Stimulated activated CD8-positive, alpha-beta memory T cell treated with anti-CD3 and anti-CD28 coated beads, Interleukin-4, amount 100 ng/mL, for 1 hour (primary cell): ENCODE measurements around the gene SMIM14.
"Not testable (repeated sequence)": the region's sequence is repeated elsewhere in the genome, so short reads cannot be mapped to it uniquely, and the experiment has no call there.

Experiments
- DNase-seq, 2 donors: peaks; one replicate each; pipeline ENCODE4 v3.0.0-alpha.2; 2020; ENCODE audit warnings: low read depth in 2 of 2, low spot score in 1 of 2

The SMIM14 gene

DNA sequence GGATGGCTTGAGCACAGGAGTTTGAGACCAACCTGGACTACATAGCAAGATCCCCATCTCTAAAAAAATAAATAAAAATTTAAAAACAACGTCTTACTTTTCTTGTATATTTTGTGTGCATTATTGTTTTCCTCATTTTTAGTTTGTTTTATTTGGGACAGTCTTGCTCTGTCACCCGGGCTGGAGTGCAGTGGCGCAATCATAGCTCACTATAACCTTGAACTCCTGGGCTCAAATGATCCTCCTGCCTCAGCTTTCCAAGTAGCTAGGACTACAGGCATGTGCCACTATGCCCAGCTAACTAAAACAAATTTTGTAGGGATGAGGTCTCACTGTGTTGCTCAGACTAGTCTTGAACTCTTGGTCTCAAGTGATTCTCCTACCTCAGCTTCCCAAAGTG, 9.5 kb upstream of the SMIM14 start:
- no peak for DNase-seq

DNA sequence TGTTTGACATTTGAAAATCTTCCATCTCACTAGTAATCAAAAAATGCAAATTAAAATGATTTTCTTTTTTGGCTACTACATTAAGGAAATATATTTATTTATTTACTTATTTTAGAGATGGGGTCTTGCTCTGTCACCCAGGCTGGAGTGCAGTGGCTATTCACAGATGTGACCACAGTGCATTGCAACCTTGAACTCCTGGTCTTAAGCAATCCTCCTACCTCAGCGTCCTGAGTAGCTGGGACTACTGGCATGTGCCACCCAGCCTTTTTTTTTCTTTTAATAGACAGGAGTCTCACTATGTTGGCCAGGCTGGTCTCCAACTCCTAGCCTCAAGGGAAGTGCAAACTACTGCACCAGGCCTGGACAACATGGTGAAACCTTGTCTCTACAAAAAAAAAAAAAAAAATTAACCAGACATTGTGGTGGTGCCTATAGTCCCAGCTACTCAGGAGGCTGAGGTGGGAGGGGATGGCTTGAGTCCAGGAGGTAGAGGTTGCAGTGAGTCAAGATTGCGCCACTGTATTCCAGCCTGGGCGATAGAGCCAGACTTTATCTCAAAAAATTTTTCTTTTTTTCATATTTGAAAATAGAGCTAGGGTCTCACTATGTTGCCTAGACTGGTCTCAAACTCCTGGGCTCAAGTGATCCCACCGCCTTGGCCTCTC, 4.4 kb upstream of the SMIM14 start:
- no peak for DNase-seq

DNA sequence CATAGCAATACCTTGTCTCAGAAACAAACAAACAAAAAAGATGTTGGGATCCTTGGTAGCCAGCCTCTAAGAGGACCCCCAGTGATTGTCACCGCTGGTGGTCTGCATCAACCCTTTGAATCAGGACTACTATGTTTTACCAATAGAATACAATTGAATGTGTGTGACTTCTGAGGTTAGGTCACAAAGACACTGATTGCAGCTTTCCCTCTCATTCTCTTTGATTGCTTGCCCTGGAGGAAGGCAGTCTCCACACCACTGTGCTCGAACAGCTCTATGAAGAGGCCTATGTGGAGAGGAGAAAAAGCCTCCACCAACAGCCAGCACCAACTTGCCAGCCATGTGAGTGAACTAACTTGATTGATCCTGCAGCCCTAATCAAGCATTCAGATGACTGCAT, 2.8 kb upstream of the SMIM14 start:
- no peak for DNase-seq

DNA sequence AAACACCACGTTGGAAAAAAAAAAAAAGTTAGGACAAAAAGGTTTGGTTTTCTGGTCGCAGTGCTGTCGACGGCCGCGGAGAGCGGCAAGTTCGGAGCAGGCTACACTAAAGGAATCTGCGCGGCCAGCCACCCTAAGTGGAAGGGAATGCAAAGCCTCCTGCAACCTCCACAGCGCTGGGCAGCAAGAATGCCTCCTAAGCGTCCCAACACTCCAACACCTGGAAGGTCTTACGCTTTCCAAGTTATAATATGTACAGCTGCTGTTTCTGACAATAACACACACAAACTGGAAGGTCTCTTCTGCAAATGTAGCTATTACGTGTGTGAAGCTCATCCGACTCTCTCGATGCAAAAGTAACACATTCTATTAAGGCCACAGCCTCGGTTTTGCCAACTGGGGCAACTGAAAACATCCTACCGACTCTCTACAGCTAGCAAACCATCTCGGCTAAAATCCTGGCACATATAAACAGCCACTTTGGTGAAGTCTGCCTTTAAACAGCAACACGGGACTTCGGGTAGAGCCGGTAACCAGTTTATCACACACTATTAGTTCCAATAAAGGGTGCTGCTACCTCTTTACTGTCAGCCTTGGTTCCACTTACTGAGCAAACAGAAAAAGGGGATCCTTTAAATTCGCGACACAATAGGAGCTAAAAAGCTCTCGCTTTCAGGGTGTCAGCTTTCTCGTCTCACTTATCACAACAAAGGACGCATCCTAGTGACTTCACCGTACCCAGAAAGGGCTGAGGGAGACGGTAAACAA, 895 bp downstream of the SMIM14 start:
- DNase-seq: no peak

DNA sequence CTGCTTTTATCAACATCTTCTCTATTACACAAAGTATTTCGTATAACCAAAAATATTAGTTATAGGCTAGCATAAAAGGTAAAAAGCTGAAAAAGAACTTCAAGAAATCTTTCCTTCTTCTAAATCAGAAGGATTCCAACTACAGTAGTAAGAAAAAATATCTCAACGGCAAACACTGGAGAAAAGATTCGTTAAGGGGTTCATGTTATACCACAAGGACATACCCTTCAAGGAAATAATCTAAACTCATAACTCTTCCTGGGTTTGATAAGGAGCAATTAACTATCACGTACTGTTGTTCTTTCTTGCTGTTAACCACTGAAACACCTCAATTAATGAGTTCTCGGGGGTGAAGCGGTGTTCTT, 1.5 kb downstream of the SMIM14 start:
- no peak for DNase-seq

DNA sequence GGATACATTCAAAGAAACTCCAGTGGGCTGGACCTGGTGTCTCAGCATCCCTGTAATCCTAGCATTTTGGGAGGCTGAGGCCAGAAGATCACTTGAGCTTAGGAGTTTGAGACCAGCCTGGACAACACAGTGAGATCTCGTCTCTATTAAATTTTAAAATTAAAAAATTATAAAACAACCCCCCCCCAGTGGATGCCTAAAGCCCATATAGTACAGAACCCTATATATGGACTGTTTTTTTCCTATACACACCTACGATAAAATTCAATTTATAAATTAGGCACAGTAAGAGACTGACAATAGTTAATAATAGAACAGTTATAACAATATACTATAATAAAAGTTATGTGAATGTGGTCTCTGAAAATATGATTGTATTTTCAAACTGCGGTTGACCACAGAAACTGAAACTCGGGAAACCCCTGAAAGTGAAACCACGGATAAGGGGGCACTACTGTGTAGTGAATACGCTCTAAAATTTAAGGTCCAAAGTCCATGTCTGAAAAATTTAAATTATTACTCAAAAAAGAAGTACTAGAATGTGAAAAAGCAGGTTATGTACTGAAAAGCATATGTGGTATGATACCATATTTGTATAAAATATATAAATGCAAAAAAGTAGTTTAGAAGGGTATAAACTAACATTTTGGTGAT, 2.0 kb downstream of the SMIM14 start:
- DNase-seq: no peak

DNA sequence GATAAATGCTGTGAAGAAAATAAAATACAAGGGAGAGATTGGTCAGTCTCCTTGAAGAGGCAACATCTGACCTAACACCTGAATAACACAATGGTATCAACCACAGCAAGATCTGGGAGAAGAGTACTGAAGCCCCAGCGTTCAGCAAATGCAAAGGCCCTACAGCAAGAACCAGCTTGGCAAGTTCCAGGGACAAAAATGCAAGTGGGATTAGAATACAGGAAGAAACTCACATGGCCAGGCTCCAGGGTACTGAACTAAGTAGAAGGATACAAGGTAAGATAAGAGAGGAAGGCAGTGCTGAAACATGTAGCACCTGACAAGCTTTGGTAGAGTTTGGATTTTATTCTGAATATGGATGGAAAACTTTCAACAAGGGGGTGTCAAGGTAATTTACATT, 3.6 kb downstream of the SMIM14 start:
- DNase-seq: no peak

DNA sequence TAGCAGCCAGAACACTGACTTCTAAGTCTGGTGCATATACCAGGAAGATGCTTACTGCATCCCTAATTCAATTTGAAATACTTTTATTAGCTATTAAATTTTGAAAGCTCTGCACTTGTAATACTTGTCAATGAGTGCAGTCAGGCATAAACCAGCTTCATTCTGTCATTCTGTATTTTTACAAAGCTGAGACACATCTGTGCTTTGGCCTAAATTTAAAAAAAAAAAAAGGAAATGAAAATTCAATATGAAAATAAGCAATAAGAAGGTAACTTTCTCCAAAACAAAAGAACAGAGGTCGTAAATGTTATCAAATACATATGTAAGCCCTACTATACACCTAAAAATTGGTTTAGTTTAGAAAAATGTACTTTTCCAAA, 7.0 kb downstream of the SMIM14 start:
- DNase-seq: no peak

DNA sequence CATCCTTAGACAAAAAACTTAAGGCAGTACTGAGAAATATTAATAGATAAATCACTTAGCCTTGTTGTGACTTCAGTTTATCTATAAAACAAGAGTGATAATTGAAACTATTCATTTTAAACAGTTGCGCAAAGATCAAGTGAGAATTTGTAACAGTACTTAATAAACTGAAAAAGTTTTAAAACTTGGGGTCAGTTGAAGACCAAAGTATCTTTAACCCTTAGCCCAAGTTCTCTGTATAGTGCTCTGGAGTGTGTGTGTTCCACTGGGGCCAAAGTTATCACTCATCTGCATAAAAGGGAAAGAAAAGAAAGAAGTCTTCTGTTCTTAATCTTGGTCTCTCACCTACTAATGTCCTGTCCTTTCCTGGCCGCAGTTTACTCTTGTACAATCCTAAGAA, 11.3 kb downstream of the SMIM14 start:
- DNase-seq: no peak

DNA sequence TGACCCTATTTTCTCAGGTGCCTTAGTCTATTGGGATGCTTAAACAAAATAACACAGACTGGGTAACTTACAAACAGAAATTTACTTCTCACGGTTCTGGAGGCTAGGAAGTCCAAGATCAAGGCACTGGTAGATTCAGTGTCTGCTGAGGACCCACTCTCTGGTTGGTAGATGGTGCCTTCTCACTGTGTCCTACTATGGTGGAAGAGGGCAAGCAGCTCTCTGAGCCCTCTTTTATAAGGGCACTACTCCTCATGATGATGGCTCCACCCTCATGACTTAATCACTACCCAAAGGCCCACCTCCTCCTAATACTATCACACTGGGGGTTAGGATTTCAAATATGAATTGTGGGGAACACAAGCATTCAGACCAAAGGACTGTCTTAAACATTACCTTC, 11.8 kb downstream of the SMIM14 start:
- no peak for DNase-seq

DNA sequence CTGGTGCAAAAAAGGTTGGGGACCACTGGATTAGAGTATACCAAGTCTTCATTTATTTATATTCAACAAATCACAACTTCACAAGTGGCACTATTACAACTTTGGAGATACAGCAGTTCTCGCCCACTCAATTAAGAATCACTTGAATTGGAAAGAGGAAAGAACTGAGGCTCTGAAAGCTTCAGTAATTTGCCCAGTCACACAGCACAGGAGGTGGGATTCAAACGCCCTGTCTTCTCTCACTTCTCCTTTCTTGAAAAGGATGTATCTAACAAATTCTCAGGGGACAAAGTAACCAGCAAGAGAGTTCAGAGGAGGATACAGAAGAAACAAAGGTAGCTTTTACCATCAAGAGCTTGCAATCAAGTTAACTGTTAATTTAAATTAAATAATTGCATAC, 12.4 kb downstream of the SMIM14 start:
- no peak for DNase-seq

DNA sequence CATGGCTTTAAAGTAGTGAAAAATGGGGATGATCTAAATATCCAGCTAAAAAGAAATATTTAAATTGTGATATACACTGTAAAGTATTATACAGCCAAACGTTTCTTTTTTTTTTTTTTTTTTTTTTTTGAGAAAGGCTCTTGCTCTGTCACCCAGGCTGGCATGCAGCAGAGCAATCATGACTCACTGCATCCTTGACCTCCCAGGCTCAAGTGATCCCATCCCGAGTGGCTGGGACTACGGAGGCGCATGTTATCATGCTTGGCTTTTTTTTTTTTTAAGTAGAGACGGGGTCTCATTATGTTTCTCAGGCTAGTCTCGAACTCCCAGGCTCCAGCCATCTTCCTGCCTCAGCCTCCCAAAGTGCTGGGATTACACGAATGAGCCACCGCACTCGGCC, 17.1 kb downstream of the SMIM14 start:
- DNase-seq: no peak

DNA sequence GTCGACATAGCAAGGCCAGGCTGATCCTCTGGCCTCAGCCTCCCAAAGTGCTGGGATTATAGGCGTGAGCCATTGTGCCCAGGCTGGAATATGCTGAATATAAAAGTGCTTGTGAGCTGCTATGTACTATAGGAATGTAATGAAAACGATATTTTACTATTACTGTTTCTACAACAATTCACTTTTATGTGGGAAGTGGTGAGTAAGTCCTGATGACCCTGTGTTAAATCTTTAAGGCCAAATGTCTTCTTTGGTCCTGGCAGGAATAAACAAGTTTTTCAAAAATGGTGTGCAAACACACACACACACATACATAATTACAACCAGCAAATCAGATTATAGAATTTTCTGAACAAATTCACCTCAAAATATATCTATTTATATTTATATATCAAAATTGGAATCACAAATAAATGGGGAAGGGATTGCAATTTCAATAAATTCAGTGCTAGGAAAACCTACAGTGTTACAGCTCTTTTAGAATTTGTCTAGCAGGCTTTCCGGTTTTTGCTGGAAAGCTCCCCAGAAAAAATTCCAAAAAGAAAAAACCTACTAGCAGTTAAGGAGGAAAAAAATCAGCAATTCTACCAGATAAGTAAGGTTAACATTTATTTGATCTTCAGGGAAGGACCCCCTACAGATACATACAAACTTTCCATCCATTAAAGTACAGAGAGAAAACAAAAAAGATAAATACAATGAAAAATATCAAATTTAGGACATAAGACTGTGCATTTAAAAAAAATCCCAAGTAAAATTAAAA, 17.9 kb downstream of the SMIM14 start:
- no peak for DNase-seq

DNA sequence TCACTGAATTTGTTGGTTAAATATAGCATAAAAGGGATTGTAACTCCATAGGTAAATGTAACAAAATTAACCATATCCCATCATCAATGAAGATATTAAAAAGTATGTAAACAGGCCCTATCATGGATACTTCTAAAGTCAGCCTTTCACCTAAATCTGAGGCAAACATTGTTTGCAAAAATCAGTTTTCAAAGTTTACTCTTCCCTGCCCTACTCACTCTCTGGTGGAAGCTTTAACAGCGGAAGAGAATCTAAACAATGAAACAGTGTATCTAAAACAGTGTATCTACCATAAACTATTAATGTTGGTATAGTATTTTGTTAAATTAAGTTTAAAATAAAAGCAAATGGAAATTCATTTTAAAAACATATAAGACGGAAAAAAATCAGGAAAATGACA, 21.1 kb downstream of the SMIM14 start:
- DNase-seq: no peak

DNA sequence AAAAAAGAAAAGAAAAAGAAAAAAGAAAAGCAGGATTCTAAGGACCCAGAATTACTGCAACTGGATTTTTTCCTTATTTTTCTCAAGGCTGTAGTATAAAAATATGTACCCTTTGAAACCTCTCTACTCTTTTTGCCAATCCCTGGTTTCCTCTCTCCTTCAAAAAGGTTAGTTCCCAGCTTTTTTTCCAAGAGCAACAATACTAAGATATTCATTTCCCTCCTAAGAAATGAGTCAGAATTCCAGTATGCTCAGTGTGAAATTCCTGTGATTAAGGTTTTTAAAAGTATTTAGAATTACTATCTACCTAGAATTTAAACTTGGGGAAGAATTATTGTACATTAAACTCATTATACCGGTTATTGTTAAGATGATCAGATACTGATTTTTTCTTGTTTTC, 22.0 kb downstream of the SMIM14 start:
- no peak for DNase-seq

DNA sequence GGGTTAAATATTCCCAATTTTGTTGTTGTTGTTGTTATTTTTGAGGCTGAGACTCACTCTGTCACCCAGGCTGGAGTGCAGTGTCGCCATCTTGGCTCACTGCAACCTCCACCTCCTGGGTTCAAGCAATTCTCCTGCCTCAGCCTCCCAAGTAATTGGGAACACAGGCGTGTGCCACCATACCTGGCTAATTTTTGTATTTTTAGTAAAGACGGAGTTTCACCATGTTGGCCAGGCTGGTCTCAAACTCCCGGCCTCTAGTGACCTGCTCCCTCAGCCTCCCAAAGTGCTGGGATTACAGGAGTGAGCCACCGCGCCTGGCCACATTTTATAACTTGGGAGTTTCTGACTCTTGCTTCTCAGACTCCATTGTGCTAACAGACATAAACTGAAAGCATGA, 22.6 kb downstream of the SMIM14 start:
- DNase-seq: not testable (repeated sequence)

DNA sequence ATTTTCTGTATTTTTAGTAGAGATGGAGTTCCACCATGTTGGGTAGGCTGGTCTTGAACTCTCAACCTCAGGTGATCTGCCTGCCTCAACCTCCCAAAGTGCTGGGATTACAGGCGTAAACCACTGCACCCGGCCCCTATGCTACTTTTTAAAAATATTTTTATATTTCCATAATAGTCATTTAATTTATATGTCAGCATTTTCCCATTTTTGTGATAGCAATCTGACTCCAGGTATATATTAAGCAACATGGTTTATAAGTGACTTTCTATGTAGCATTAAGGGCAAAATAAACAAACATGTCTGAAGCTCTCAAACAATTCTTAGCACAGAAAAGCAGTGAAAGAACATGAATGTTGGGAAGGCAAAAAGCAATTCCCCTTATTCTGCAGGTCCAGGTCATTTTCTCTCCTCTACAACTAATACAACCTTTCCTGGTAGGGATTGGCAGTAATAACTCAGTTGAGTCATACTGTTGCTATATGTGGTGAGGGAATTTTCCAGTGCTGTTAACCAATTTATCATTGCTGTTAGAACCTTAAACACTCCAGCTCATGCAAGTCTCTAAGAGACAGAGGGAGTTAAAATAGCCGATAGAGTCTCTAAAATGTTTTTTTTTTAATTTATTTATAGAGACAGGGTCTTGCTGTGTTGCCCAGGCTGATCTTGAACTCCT, 24.0 kb downstream of the SMIM14 start:
- DNase-seq: no peak

DNA sequence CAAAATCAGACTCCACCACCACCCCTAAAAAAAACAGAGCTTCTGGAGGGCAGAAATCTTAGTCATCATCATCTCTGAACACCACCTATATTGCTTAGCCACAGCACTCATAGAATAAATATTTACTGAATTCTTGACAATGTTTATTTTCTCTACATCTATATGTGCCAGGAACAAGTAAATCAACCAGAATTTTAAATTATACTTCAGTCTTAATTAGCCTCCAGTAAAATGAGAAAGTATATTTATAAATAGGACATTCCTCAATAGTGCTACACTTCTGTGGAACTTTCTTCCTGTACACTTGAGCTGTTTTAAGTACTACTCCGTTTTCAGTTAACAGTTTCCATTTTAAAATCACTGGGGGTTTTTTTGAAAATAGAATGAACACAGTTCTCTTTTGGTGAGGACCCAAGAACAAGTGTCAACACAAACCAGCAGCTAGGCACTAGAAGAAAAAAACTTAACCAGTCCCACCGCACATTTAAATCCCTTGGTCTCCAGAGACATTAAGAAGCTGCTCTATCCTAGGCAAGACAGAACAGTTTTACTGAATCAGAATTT, 25.5 kb downstream of the SMIM14 start:
- no peak for DNase-seq

DNA sequence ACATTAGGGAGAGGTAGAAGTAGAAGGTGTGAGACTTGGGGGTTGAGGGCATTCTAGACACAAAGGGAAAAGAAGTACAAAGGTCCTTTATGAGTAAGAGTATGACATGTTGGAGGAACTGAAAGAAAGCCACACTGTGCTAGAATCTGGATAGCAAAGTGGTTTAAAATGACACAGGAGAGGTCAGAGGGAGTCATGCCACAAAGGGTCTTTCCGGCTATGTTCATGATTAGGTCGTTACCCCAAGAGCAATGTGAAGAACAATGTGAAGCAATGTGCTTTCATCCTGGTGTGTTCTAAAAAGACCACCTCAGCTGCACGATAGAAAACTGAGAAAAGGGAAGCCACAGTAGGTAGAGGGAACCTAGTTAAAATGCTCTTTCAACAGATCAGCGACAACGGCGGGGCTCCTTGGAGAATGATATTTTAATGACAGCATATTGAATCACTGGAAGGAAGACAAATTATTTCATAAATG, 29.2 kb downstream of the SMIM14 start:
- no peak for DNase-seq

DNA sequence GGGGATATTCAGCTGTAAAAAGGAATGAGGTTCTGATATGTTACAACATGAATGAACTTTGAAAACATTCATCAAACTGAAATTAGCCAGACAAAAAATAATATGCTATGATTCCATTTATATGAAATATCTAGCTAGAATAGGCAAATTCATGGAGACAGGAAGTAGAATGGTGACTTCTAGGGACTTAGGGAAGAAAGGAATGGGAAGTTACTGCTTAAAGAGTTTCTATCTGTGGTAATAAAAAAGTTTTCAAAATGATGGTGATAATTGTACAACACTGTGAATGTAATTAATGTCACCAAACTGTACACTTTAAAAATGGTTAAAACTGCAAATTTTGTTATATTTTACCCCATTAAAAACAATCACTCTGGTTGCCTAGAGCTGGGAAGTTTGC, 30.2 kb downstream of the SMIM14 start:
- DNase-seq: no peak

DNA sequence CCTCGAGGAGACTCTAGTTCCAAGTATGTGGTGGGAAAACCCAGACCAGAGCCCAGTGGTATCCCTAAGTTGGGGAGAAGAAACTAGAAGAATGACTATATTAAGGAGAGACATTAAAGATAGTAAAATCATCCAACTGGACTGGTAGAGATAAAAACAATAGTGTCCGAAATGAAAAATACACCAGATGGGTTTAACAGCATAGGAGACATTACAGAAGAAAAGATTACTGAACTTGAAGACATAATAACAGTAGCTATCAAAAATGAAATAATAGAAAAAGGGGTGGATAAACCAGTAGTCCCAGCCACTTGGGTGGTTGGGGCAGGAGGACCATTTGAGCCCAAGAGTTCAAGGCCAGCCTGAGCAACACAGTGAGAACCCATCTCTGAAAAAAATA, 31.9 kb downstream of the SMIM14 start:
- DNase-seq: no peak
